ENCODE measurements around the gene KLRD1. TPM values are rescaled to one million over a fixed set of nuclear protein-coding genes. Genes with fewer than 3 reads are reported as not detected.
"Not testable (repeated sequence)": the region's sequence is repeated elsewhere in the genome, so short reads cannot be mapped to it uniquely, and the experiment has no call there.

KLRD1 gene
- total RNA-seq, 5 donors from 2014 or later (not counting 1 experiment from before 2014, with no cell fraction given) = 9.7 to 29.9 (median 24.4) TPM

GRCh38 chr12:10378737-10379136, 71.1 kb downstream of the KLRD1 start:
- WGBS (ENCODE audit: insufficient coverage) = no CpG with 5 or more reads among the region's 2 CpGs
- H3K27ac Mint-ChIP-seq; CTCF ChIA-PET; H3K27me3 ChIP-seq (replicated peaks in 1 of 2; ENCODE audit: control insufficient read depth in 2 of 2, extremely low read depth in 1 of 2, insufficient read depth in 2 of 2, low read length in 1 of 2); H3K27ac ChIP-seq (ENCODE audit: low read length); H3K4me3 Mint-ChIP-seq; H3K4me3 ChIP-seq (ENCODE audit: control insufficient read depth in 1 of 2, extremely low read depth in 1 of 2, low read length in 1 of 2); ATAC-seq (replicated peaks in 1 of 4); H3K9me3 Mint-ChIP-seq; DNase-seq; H3K9me3 ChIP-seq; POLR2A ChIA-PET: not testable (repeated sequence)
- peaks cover 0 to 24% of the 10 kb centered on the region in 2 donors for H3K36me3 ChIP-seq (ENCODE audit: control insufficient read depth in 2 of 2, extremely low read depth in 1 of 2, insufficient read depth in 1 of 2, low read length in 1 of 2)
- Mint-ChIP-seq H3K27me3 (peaks cover 0 to 10% of the 10 kb centered on the region in 2 donors), H3K36me3 (peaks cover 14% of the 10 kb centered on the region), H3K4me1 (peaks cover 8 to 31% (median 20%) of the 10 kb centered on the region in 3 donors)
- H3K4me1 ChIP-seq (ENCODE audit: control insufficient read depth in 1 of 2, extremely low read depth in 1 of 2, insufficient read depth in 2 of 2, low read length in 2 of 2) = peaks cover 0 to 24% of the 10 kb centered on the region in 2 experiments

Other genes with a start within 250 kb of the KLRD1 start
- gene CLEC1A, start 208.9 kb upstream of the KLRD1 start, total RNA-seq = not detected
- 1 to 10 TPM in 2 of 5 donors, under 1 TPM in 3; 0.15 to 1.6 (median 0.49) TPM for gene CLEC7A, start 177.7 kb upstream of the KLRD1 start, total RNA-seq
- gene OLR1, start 135.7 kb upstream of the KLRD1 start, total RNA-seq = under 1 TPM in 3 of 5 donors, not detected in 2; 0.12 to 0.60 (median 0.33) TPM
- not detected for gene TMEM52B, start 128.8 kb upstream of the KLRD1 start, total RNA-seq
- gene GABARAPL1, start 95.0 kb upstream of the KLRD1 start, total RNA-seq = 100 to 1,000 TPM in 2 of 5 donors, 10 to 100 TPM in 3; 46.7 to 129 (median 53.7) TPM
- gene KLRK1, start 82.2 kb downstream of the KLRD1 start, total RNA-seq = 100 to 1,000 TPM in 4 of 5 donors, 10 to 100 TPM in 1; 74.5 to 162 (median 141) TPM
- 10 to 100 TPM in 3 of 5 donors, 1 to 10 TPM in 2; 7.1 to 27.1 (median 17.3) TPM for gene KLRC4, start 101.9 kb downstream of the KLRD1 start, total RNA-seq
- 1 to 10 TPM; 1.3 to 9.9 (median 1.6) TPM for gene KLRC3, start 112.7 kb downstream of the KLRD1 start, total RNA-seq
- gene KLRC2, start 128.1 kb downstream of the KLRD1 start, total RNA-seq = 1 to 10 TPM in 4 of 5 donors, under 1 TPM in 1; 0.99 to 3.8 (median 1.9) TPM
- 10 to 100 TPM in 1 of 5 donors, 1 to 10 TPM in 4; 1.7 to 11.2 (median 2.9) TPM for gene KLRC1, start 145.5 kb downstream of the KLRD1 start, total RNA-seq
- 1 to 10 TPM in 2 of 5 donors, under 1 TPM in 3; 0.28 to 3.9 (median 0.63) TPM for gene EIF2S3B, start 198.0 kb downstream of the KLRD1 start, total RNA-seq

Measured in T-cell (primary cell).